Fibroblast of villous mesenchyme (primary cell): Measurements from ENCODE around the gene CCDC126. TPM values are rescaled to one million over a fixed set of nuclear protein-coding genes. Genes with fewer than 3 reads are reported as not detected.
"Not testable (repeated sequence)": the region's sequence is repeated elsewhere in the genome, so short reads cannot be mapped to it uniquely, and the experiment has no call there.

Experiments
- DNase-seq: peaks from one replicate; pipeline ENCODE4 v3.0.0-alpha.2; 2010; ENCODE audit warnings: low read depth
- H3K4me3 ChIP-seq: 2 replicates; pipeline ENCODE4 v1.5.1; 2011; ENCODE audit warnings: low read depth, mild to moderate bottlenecking, low read length
- total RNA-seq: library from RNA; depleted of rRNA; stranded (reverse); fragments of >200 nt; gene quantifications from 2 replicates; pipeline ENCODE4 v1.2.3, GENCODE V29; 2012
- TF ChIP-seq, protein P1 (sequence below): IDR thresholded peaks from 2 replicates; pipeline ENCODE4 v1.5.1; 2012; ENCODE audit warnings: low read depth, mild to moderate bottlenecking, low read length; ENCODE audit not compliant: insufficient read depth

CCDC126 gene
- total RNA-seq, 1 donor: 15.5 TPM

DNA sequence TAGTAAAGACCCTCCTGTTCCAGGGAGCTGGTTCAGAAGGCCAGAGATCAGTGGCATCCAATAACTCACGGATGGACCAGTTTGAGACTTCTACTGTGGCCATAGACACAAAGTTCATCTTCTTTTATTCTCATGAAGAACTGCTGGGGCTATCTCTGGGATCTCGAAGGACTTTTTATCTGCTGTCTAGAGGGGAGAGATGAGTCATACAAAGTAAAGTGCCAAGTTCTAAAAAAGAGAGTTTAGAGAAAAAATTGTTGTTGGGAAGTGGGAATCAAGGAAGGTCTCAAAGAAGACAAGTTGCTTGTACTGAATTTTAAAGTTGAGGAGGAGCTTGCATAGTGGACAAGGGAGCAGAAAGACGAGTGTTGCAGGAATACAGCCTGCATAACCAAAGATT is 74.9 kb downstream of the CCDC126 start:
- H3K4me3 ChIP-seq: no peak overlapping the region
- DNase-seq: no peak
- TF ChIP-seq, protein P1, sequence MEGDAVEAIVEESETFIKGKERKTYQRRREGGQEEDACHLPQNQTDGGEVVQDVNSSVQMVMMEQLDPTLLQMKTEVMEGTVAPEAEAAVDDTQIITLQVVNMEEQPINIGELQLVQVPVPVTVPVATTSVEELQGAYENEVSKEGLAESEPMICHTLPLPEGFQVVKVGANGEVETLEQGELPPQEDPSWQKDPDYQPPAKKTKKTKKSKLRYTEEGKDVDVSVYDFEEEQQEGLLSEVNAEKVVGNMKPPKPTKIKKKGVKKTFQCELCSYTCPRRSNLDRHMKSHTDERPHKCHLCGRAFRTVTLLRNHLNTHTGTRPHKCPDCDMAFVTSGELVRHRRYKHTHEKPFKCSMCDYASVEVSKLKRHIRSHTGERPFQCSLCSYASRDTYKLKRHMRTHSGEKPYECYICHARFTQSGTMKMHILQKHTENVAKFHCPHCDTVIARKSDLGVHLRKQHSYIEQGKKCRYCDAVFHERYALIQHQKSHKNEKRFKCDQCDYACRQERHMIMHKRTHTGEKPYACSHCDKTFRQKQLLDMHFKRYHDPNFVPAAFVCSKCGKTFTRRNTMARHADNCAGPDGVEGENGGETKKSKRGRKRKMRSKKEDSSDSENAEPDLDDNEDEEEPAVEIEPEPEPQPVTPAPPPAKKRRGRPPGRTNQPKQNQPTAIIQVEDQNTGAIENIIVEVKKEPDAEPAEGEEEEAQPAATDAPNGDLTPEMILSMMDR: no peak

DNA sequence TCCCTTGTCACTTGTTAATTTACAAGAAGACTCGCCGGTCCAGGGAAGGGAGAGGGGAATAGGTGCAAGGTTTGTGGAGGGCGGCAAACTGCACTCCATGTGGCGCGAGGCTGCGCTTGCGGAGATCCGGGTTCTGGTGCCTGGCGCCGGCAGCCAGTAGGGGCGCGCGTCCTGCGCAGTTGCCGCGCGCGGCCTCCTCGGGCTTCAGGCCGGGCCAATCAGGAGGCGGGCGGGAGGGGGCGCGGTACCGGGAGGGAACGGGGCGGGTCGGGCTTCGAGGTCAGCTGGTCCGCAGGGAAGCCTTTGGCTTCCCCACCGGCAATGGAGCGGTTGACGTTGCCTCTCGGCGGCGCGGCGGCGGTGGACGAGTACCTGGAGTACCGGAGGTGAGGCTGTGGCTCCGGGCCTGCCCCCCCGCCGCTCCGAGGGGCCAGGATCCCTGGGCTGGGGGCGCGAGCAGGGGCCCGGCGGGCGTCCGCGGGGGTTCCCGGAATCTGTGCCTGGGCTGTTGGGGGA is 82.8 kb downstream of the CCDC126 start, which contains the start of gene FAM221A:
Gene FAM221A (plus strand): TSS at position 302 of the 516 bp plus-strand sequence. CDS start 20 bp downstream, at position 322.
- peak within 1 kb of the TSS; percentile 51 for H3K4me3 ChIP-seq
- TF ChIP-seq, protein P1: peak; percentile 61
- peak; percentile 54 for DNase-seq

DNA sequence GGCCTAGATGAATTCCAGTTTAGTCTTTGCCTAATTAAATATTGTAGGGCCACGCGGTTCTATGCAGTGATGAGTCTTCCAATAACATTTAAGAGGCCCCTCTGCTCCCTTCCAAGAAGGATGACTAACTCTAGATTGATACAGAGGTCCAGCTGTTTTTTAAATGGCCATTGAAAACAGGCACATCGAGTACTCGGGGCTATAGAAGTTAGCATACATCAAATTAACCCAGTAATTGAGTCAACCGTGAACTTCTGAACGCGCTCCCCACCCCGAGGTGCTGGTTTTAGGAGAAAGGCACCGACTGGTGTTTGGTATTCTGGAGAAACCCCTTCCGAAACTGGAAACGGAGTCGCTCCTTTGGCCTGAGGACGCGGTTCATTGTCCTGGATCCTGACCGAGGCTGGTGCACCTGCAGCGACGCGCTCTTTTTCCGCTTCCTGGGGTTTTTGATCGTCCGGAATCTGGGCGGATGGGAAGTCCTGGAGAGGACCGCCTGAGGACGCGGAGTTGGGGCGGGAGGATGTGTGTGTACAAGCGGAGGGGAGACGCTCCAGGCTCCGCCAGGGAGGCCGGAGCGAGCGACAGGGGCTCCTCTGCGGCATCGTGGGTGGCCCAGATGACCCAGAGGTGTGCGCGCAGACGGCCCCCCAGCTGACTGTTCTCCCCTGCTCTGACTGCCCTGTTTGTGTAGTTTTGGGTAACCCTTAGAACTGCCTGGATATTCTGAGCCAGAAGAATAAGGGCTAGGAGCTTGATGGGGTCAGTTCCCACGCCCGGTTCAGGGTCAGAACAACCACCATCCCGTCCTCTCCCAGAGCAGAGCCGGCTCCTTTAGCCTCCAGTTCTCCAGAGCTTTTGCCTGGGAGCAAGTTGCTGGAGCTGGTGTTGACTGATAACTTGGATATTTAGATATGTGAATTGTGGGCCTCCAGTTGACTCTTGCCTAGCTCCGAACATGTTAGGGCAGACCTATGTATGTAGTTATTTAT is 83.5 kb downstream of the CCDC126 start:
- TF ChIP-seq, protein P1: no peak
- DNase-seq: peak; percentile 17

DNA sequence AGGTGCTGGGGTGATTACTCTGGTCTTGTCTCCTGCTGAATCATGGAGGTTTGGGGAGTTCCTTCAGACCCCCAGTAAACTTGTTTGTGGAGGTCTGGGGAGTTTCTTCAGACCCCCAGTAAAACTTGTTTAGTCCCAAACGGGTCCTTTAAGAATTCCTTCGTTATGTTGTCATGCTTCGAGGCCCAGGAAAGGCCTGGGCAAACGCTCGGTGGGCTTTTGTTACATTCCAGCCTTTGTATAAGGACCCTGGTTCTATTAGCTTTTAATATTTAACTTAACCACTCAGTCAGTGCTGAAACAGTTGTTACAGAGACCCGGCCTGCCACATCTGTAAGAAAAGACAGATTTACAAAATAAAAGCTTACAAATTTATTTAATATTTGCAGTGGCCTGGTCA is 86.9 kb downstream of the CCDC126 start:
- not testable (repeated sequence) for H3K4me3 ChIP-seq, DNase-seq

More for the DNA sequence above, 83.5 kb downstream of the CCDC126 start:
- H3K4me3 ChIP-seq: peak overlapping the region; percentile 51

DNA sequence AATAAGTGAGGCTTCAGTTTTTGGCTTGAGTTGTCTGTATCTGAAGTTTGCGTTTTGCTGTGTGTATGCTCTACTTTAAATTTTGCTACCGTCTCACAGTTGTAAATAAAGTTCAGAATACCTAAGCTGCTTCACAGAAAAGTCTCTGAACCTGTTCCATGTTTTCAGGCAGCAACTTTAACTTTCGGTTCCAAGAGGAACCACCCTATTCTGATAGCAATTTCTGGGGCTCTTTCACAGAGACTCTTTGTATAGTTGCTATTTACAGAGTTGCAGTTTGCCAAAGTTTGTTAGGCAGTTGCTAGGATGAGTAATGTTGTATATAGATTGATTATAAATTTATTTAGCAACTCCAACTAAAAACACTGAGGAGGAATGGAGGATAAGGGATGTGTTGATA is 88.5 kb downstream of the CCDC126 start:
- DNase-seq: no peak
- TF ChIP-seq, protein P1: no peak
- no peak overlapping the region for H3K4me3 ChIP-seq

DNA sequence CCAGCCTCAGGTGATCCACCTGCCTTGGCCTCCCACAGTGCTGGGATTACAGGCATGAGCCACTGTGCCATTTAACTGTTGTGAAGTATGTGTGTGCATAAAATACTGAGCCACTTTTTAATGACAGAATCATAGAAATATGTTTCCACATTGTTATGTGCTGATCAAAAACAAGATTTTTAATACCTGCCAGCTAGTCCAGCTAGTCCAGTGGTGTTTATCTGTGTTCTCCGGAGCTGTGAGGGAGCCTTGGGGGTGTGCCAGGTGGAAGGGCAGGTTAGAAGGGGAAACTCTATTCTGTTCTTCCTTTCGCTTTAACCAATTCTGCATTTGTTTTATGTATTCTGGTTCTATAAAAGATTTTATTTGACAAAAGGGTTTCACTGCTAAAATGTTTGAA is 89.8 kb downstream of the CCDC126 start:
- TF ChIP-seq, protein P1: no peak
- no peak overlapping the region for H3K4me3 ChIP-seq
- no peak for DNase-seq

DNA sequence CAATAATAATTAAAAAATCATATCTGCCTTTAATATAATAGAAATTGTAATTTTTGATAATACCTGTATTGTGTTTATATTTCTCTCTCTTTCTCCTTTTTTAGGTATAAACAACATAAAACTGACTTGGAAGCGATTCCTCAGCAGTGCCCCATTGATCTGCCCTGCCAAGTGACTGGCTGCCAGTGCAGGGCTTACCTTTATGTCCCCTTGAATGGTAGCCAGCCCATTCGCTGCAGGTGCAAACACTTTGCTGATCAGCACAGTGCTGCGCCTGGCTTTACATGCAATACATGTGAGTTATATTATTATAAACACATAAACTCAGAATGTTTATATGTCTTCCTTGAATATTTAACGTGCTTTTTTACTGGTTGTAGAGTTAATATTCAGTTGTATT is 92.0 kb downstream of the CCDC126 start:
- H3K4me3 ChIP-seq: no peak overlapping the region
- TF ChIP-seq, protein P1: no peak
- DNase-seq: no peak
